Stimulated activated CD8-positive, alpha-beta memory T cell treated with anti-CD3 and anti-CD28 coated beads, Interleukin-2, amount 100 ng/mL, for 1 hour (primary cell): ENCODE results near the gene LSAMP.
"Not testable (repeated sequence)": the region's sequence is repeated elsewhere in the genome, so short reads cannot be mapped to it uniquely, and the experiment has no call there.

Source experiments
- DNase-seq, 2 donors: peaks; one replicate each; pipeline ENCODE4 v3.0.0-alpha.2; 2020; ENCODE audit warnings: low read depth in 2 of 2

The LSAMP gene

DNA sequence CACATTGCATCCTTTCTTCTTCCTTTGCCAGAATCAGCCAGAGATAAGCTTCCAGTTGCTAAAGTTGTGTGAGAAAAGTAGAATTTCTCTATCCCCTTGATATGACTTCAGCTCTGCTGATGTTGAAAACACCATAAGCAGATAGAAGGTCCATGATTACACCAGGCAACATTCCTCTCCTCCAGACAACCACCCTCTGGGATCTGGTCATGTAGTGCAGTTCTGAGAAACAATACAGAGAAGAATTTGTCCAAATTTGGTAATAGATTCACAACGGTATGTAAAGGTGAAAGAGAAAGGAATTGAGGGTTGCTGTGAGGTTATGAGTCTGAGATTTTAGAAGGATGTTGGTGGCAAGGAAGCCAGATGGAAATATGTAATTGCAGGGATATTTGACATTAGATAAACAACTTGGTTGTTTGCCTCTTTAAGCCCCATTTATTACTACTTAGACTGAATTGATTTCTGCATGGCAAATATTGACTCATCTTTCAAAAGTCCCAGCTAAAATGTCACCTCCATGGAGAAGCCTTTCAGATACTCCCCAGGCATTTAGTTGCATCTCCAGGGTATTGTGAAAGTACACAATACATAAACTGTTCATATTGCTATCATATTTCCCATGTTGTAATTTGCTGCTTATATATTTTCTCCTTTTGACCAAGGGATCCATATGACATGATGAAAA lies 687.1 kb downstream of the LSAMP start:
- DNase-seq: no peak

DNA sequence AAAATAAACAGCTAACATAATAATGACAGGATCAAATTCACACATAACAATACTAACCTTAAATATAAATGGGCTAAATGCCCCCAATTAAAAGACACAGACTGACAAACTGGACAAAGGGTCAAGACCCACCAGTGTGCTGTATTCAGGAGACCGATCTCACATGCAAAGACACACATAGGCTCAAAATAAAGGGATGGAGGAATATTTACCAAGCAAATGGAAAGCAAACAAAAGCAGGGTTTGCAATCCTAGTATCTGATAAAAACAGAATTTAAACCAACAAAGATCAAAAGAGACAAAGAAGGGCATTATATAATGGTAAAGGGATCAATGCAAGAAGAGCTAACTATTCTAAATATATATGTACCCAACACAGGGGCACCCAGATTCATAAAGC lies 692.3 kb downstream of the LSAMP start:
- DNase-seq: not testable (repeated sequence)
